GM12878 (cell line): ENCODE measurements around the gene STEAP4. TPM values are rescaled to one million over a fixed set of nuclear protein-coding genes. Genes with fewer than 3 reads are reported as not detected.

Source experiments
- ATAC-seq: fragments of 200-7000 bp; cut with Tn5 transposase; 3 replicates; pipeline ENCODE4 v1.9.1; 2020; ENCODE audit warnings: mild to moderate bottlenecking, moderate library complexity
- BruUV-seq: library from RNA; stranded (reverse); fragments of 400-500 nt; replicated peaks from 2 replicates; lab custom pipeline; 2021; lab: Mats Ljungman, UMichigan
- CTCF ChIA-PET: fragments of 300-600 bp; sonication (Branson Sonifier 250); formaldehyde crosslinking; extraction: SDS; loops from one replicate; lab custom pipeline; 2021; ENCODE audit warnings: inconsistent platforms; lab: Yijun Ruan, JAX
- POLR2A ChIA-PET: fragments of 350-600 bp; formaldehyde crosslinking; extraction: SDS; loops from one replicate; lab custom pipeline; 2021; ENCODE audit warnings: inconsistent platforms; lab: Charles Lee
- RAD21 ChIA-PET: fragments of 300-600 bp; sonication (Branson Sonifier 250); formaldehyde crosslinking; loops from one replicate; lab custom pipeline; 2023; ENCODE audit warnings: antibody characterized with exemption; ENCODE audit not compliant: unreplicated experiment; lab: Charles Lee
- SMC1A ChIA-PET: fragments of 300-600 bp; sonication (Branson Sonifier 250); formaldehyde crosslinking; loops from one replicate; lab custom pipeline; 2023; ENCODE audit not compliant: unreplicated experiment, uncharacterized antibody; lab: Charles Lee
- DNase-seq: peaks from one replicate; pipeline ENCODE4 v3.0.0-alpha.2; 2011; ENCODE audit warnings: low read depth, low spot score
- FAIRE-seq: peaks from 3 replicates; lab custom pipeline; 2011; peaks lifted over from hg19 to GRCh38; lab: Jason Lieb, UNC
- H2AFZ ChIP-seq: 2 replicates; pipeline ENCODE4 v1.6.0; 2011; ENCODE audit warnings: low read depth, low read length, control low read depth; ENCODE audit not compliant: control insufficient read depth
- H3K27ac ChIP-seq: 2 replicates; pipeline ENCODE4 v1.5.1; 2011; ENCODE audit warnings: control low read depth; ENCODE audit not compliant: control insufficient read depth, insufficient read depth
- H3K27me3 ChIP-seq, 2 experiments: replicated peaks in 1 of 2; 2 replicates each; pipeline versions ENCODE4 v1.6.0 to v1.6.1; 2011; ENCODE audit warnings: low read length in 1 of 2; ENCODE audit not compliant: control insufficient read depth in 2 of 2, insufficient read depth in 2 of 2
- H3K36me3 ChIP-seq, 2 experiments: 2 replicates each; pipeline ENCODE4 v1.5.1; 2011; ENCODE audit warnings: low read length in 1 of 2; ENCODE audit not compliant: control insufficient read depth in 2 of 2, insufficient read depth in 2 of 2
- H3K4me1 ChIP-seq: 2 replicates; pipeline ENCODE4 v1.6.1; 2011; ENCODE audit warnings: mild to moderate bottlenecking, low read length, moderate library complexity, mixed read lengths; ENCODE audit not compliant: control insufficient read depth, insufficient read depth
- H3K4me2 ChIP-seq: 2 replicates; pipeline ENCODE4 v1.6.0; 2011; ENCODE audit warnings: control low read depth; ENCODE audit not compliant: control insufficient read depth, insufficient read depth
- H3K4me3 ChIP-seq: fragments of 200-600 bp; sonication (generic); 2 replicates; pipeline ENCODE4 v1.5.1; 2016
- H3K79me2 ChIP-seq: 2 replicates; pipeline ENCODE4 v1.6.0; 2011; ENCODE audit warnings: low read length; ENCODE audit not compliant: control insufficient read depth, insufficient read depth
- H3K9ac ChIP-seq: 2 replicates; pipeline ENCODE4 v1.8.0; 2011; ENCODE audit warnings: low read length, control low read depth, mixed read lengths; ENCODE audit not compliant: control insufficient read depth, insufficient read depth
- H3K9me3 ChIP-seq: replicated peaks from 3 replicates; pipeline ENCODE4 v1.5.1; 2011; ENCODE audit warnings: mild to moderate bottlenecking, low read length; ENCODE audit not compliant: control insufficient read depth, insufficient read depth
- H4K20me1 ChIP-seq: 2 replicates; pipeline ENCODE4 v1.6.0; 2011; ENCODE audit not compliant: control insufficient read depth, insufficient read depth
- EZH2 ChIP-seq: IDR thresholded peaks from 2 replicates; pipeline ENCODE4 v1.6.1; 2012; ENCODE audit warnings: low read depth, mild to moderate bottlenecking, control low read depth, inconsistent platforms, low read length, borderline replicate concordance; ENCODE audit not compliant: control insufficient read depth
- NR2F1 ChIP-seq: fragments of 450-650 bp; conservative IDR thresholded peaks from 2 replicates; pipeline ENCODE4 v1.6.1; 2017; ENCODE audit warnings: mild to moderate bottlenecking
- ZNF687 ChIP-seq: fragments of 450-650 bp; IDR thresholded peaks from 2 replicates; pipeline ENCODE4 v1.6.1; 2017; ENCODE audit warnings: mild to moderate bottlenecking, moderate library complexity
- WGBS: methylation state at CpG from one replicate; pipeline ENCODE4 v1.1.6; 2016; ENCODE audit warnings: low lambda C conversion rate; ENCODE audit not compliant: insufficient replicate concordance, insufficient coverage; ENCODE audit errors: missing lambda C conversion rate; 5-methylcytosine and 5-hydroxymethylcytosine counted together
- in situ Hi-C: fragments of 300-500 bp; cut with MboI; formaldehyde crosslinking; loops from 9 replicates; pipeline ENCODE4 v1.14.3; 2018; ENCODE audit warnings: mixed read lengths
- intact Hi-C: fragments of 100-400 bp; cut with micrococcal nuclease; formaldehyde crosslinking; loops from one replicate; pipeline ENCODE4 v1.14.2; 2022; ENCODE audit not compliant: unreplicated experiment
- polyA plus RNA-seq, 11 experiments: library from polyadenylated mRNA; depleted of rRNA in 4 of 11; unstranded in 6 of 11; stranded (reverse) in 5 of 11; fragments of >200 nt; fragmentation: Nextera tagmentation in 4 of 11; fragmentation: Illumina TruSeq in 1 of 11; extraction: Ambion mirVana in 4 of 11; extraction: Trizol in 1 of 11; gene quantifications; 1 replicate in 1 of 11; 2 replicates in 10 of 11; pipeline versions ENCODE4 v1.2.1 to v1.2.3, GENCODE V29; 2011 to 2016; ENCODE audit warnings: inconsistent platforms in 2 of 11, missing spikeins in 2 of 11, low read depth in 1 of 11
- total RNA-seq, 4 experiments: library from RNA; depleted of rRNA in 3 of 4; stranded (reverse); fragments of >200 nt in 3 of 4; fragmentation: Illumina TruSeq in 1 of 4; extraction: Trizol in 1 of 4; gene quantifications; 2 replicates each; pipeline versions ENCODE4 v1.2.1 to v1.2.3, GENCODE V29; 2013 to 2021

Gene STEAP4
- total and polyA plus RNA-seq, 10 of the 15 experiments (the other 5 are each of a cell fraction or from before 2014, with no cell fraction given): 0.13 TPM; not detected in 9

DNA sequence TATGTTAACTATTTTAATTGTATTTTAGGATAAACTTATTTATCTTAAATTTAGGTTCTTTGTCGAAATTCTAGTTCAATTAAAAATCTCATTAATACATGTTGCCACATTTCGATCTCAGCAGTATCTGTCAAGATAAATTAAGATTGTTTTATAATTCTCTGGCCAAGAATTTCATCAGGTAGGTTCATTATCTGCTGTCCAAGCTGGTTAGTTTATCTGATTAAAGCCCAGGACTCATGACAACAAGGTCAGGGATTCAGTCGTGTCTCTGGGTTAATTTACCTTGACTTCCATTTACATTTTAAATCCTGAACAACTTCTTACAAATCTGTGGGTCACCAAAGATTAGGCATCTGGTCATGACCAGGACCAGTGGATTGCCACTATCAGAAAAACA is 7.6 kb downstream of the STEAP4 start (continued):
- no peak for TF ChIP-seq ZNF687
- no peak for TF ChIP-seq NR2F1

DNA sequence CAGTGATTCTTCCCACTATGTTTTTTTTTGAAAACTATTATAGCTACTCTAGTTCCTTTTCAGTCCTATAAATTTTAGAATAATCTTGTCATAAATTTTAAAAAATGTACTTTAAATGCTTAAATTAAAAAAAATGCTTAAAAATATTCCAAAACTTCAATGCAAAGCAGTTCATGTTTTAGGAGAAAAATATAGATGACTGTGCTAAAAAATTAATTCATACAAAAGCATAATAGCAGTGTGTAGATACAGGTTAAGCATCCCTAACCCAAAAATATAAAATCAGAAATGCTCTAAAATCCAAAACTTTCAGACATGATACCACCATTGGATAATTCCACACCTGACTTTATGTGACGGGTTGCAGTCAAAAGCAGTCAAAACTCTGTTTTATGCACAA is 12.8 kb downstream of the STEAP4 start:
- Histone ChIP-seq H3K27ac (no peak overlapping the region), H3K36me3 (no peaks in the 10 kb centered on the region), H3K4me3 (no peak overlapping the region), H3K4me2 (no peak overlapping the region), H3K4me1 (no peaks in the 10 kb centered on the region), H3K9me3 (no peaks in the 10 kb centered on the region), H3K79me2 (no peaks in the 10 kb centered on the region), H2AFZ (no peak overlapping the region)
- ChIA-PET RAD21 (no interaction called here), CTCF (interaction anchor here (1.9 kb wide), 1 partner anchor 27 kb away, joined by 5 read pairs; no protein-coding TSS in a partner anchor)
- WGBS: 91% methylated on average over 1 of the region's 1 CpG
- BruUV-seq: no TSS peak
- DNase-seq: no peak
- in situ Hi-C loops: no loop called here
- no peak for TF ChIP-seq EZH2
- TF ChIP-seq, all 136 proteins: peak for 0
- Histone ChIP-seq H3K27me3 (no peaks in the 10 kb centered on the region), H4K20me1 (no peaks in the 10 kb centered on the region), H3K9ac (no peak overlapping the region)
- intact Hi-C loops: no loop called here
- ATAC-seq (no peak), FAIRE-seq (no peak)
- SMC1A ChIA-PET: interaction anchor here (1.4 kb wide), 1 partner anchor 34 kb away, joined by 3 read pairs; no protein-coding TSS in a partner anchor
- POLR2A ChIA-PET: no interaction called here
